Fibroblast of the aortic adventitia (primary cell): Measurements from ENCODE around the gene TGFB2. TPM values are rescaled to one million over a fixed set of nuclear protein-coding genes. Genes with fewer than 3 reads are reported as not detected.

Experiments used
- DNase-seq: peaks from one replicate; pipeline ENCODE4 v3.0.0-alpha.2; 2010; ENCODE audit warnings: low read depth
- H3K4me3 ChIP-seq: 2 replicates; pipeline ENCODE4 v1.5.1; 2011; ENCODE audit warnings: low read depth, mild to moderate bottlenecking, control low read depth, low read length, moderate library complexity
- total RNA-seq: library from RNA; depleted of rRNA; stranded (reverse); fragments of >200 nt; gene quantifications from 2 replicates; pipeline ENCODE4 v1.2.3, GENCODE V29; 2012; ENCODE audit warnings: low replicate concordance
- TF ChIP-seq, protein P1 (sequence below): IDR thresholded peaks from 2 replicates; pipeline ENCODE4 v1.5.1; 2011; ENCODE audit warnings: mild to moderate bottlenecking, low read length, control low read depth, inconsistent platforms; ENCODE audit not compliant: insufficient read depth

Gene TGFB2
- total RNA-seq, 1 donor = 13.5 TPM

DNA sequence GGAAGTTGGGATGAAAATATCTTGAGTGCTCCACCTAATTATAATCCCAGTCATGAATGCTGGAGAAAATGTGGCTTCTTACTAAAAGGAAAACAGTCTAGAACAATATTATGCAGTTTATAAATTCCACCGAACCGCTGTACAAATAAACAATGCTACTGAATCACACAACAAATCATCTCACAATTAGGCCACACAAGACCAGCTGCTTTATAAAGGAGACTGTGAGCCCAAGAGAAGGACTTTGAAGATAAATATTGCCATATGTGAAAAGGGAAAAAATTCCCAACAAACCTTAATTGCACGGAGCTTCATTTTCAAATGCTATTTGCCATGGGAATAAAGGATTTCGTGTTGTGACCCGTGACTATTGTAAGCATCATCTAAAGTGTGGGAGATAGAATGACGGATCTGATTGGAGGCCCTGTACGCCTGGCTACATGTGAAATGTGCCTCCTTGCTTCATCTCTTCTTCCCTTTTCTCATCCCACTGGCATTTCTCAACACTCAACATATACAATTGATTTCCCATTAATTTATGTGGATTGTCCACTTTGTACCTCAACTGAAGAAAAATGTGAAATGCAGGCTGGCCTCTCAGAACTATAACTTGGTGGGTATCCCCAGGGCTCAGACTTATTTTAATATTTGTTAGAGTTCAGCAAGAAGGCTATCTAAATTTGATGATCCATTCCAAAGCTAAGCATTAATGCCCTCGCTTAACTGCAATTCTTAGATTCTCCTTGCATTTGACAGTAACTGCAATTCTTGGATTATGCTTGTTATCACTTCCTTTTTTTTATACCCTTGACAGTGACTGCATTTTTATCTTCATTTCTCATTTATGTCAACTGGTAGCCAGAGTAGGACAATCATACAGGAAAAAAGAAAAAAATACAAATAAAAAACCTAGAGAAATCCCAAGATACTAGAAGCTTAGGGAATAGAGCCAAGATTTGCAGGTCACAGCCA, 122.3 kb downstream of the TGFB2 start:
- no peak for DNase-seq
- TF ChIP-seq, protein P1, sequence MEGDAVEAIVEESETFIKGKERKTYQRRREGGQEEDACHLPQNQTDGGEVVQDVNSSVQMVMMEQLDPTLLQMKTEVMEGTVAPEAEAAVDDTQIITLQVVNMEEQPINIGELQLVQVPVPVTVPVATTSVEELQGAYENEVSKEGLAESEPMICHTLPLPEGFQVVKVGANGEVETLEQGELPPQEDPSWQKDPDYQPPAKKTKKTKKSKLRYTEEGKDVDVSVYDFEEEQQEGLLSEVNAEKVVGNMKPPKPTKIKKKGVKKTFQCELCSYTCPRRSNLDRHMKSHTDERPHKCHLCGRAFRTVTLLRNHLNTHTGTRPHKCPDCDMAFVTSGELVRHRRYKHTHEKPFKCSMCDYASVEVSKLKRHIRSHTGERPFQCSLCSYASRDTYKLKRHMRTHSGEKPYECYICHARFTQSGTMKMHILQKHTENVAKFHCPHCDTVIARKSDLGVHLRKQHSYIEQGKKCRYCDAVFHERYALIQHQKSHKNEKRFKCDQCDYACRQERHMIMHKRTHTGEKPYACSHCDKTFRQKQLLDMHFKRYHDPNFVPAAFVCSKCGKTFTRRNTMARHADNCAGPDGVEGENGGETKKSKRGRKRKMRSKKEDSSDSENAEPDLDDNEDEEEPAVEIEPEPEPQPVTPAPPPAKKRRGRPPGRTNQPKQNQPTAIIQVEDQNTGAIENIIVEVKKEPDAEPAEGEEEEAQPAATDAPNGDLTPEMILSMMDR = no peak

DNA sequence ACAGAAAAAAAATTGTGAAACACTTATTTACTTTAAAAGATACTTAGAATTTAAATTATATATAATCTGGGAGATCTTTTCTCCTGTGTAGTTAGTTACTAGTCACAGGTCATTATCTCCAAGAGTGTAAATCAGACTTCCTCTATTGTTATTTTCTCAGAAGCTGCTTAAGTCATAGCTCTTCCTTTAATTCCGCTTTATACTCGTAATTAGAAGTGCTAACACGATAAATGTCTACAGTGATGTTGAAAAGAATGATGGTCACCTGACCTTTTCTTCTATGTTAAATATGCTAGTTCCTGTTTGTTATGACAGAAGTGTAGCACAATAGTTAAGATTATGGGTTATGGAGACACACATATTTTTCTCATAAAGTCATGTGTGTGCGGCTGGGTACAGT, 123.6 kb downstream of the TGFB2 start:
- no peak overlapping the region for H3K4me3 ChIP-seq
- DNase-seq = no peak
- TF ChIP-seq, protein P1 = no peak

More for the DNA sequence above, 122.3 kb downstream of the TGFB2 start:
- H3K4me3 ChIP-seq = no peak overlapping the region

DNA sequence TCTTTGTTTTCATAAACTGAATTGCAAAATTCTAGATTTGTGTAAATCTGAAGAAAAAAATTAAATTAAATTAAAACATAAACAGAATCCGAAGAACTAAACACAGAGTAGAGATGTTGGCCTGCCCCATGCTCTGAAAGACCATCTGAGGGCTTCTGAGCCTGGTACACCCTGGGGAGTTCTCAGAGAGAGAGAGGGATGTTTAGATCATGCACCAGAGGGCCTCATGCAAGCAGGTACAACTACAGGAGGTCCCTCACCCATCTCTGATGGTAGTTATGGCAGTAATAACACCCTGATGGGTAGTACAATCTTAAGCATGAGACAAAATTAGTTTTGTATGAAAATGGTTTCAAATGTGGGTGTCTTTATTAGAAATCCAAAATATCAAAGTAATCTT, 127.7 kb downstream of the TGFB2 start:
- TF ChIP-seq, protein P1 = no peak
- no peak overlapping the region for H3K4me3 ChIP-seq
- DNase-seq = no peak

DNA sequence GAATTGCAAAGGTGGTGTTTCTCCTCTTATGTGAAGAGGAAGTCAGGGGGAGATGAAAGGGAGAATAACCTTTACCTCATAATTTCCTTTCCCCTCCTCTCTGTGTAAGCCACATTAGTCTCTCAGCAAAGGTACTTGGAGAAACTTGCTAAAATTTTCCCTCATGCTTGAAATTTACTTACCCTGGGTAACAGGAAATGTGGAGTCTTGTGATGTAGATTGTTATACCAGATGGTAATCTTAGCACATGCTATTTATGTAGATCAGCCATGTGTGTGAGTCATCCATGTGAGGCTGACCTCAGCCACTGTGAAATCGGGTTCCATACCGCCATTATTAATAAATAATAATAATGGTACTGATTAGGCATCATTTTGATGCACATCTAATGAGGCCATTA, 128.4 kb downstream of the TGFB2 start:
- H3K4me3 ChIP-seq = no peak overlapping the region
- peak; percentile 30 for DNase-seq
- TF ChIP-seq, protein P1 = no peak

DNA sequence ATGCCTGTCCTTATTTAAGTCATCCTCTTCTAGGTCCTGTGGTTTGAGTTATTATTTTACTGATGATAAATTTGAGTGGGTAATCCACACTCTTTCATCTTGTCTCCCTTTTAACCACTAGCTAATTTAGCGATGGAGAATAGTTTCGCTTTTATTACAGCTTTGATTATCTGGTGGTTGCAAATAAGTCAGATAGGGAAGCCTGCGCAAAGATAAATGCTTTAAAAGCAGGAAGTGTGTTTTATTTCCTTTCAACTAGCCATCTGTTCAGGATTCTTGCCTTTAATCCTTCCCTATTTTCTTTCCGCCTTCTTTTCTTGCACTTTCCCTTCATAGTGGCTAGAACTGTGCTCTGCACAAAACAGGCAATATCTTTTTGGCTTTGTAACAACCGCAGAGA, 129.0 kb downstream of the TGFB2 start:
- DNase-seq = no peak

DNA sequence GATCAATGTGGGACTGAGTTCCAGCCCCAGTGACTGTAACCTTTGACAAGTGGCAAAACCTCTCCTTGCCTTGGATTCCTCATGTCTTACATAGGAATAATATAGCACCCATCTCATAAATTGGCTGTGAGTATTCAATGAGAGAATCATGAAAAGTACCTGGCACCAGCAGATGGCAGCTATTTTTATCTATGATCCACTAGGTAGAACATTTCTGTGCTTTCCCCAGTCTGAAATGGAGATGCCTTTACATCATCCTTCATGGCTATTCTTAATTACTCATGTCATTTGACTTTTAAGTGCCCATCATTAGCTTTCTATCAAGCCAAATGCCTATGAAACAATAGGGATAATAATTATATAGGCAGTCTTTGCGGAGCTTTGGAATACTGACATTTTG, 130.1 kb downstream of the TGFB2 start:
- TF ChIP-seq, protein P1 = no peak
- DNase-seq = peak; percentile 24
- no peak overlapping the region for H3K4me3 ChIP-seq

More for the DNA sequence above, 129.0 kb downstream of the TGFB2 start:
- no peak overlapping the region for H3K4me3 ChIP-seq
- TF ChIP-seq, protein P1 = no peak
